ENCODE results near the gene NOTUM. TPM values are rescaled to one million over a fixed set of nuclear protein-coding genes. Genes with fewer than 3 reads are reported as not detected.
A peak's percentile ranks its signal among the peaks of the same experiment; 100 is the strongest.

NOTUM gene
- total RNA-seq, 4 donors from 2014 or later, result 1.7 to 1.8 (median 1.7) TPM; not detected in 1

GRCh38 chr17:81964081-81964849, 3.3 kb upstream of the NOTUM start:
- TF ChIP-seq CTCF (IDR thresholded peaks at IDR 0.05 in 4 of 5, conservative IDR thresholded peaks at IDR 0.05 in 1 of 5), result no peak
- TF ChIP-seq POLR2A (IDR thresholded peaks at IDR 0.05), result no peak
- ATAC-seq (no peak), DNase-seq (no peak)
- intact Hi-C loops (cut with DNase I; ENCODE audit: low total_unique reads) (no loop called here), in situ Hi-C loops (cut with MboI; ENCODE audit: low sequenced_read_pairs in 4 of 4) (loop anchor here in 1 of 4 donors (5.0 kb wide), 1 partner anchor 58 kb away; the partner anchor contains the start of genes CENPX and LRRC45)
- H3K9me3 ChIP-seq, result no peaks in the 10 kb centered on the region
- H3K36me3 ChIP-seq, result no peaks in the 10 kb centered on the region
- H3K4me3 ChIP-seq, result no peak overlapping the region
- H3K27me3 ChIP-seq, result peaks cover 7 to 13% (median 12%) of the 10 kb centered on the region in 3 donors
- no peak overlapping the region for H3K27ac ChIP-seq
- H3K4me1 ChIP-seq, result peaks cover 17 to 32% of the 10 kb centered on the region in 2 donors

GRCh38 chr17:81962499-81963441, 1.8 kb upstream of the NOTUM start:
- Histone ChIP-seq H3K4me3 (peak overlapping the region in 3 of 4 donors; percentile 4 to 46 (median 44)), H3K27me3 (peaks cover 7 to 24% (median 19%) of the 10 kb centered on the region in 3 donors), H3K4me1 (peaks cover 12 to 28% of the 10 kb centered on the region in 2 donors), H3K27ac (peak overlapping the region; percentile 61 to 90 (median 82)), H3K36me3 (no peaks in the 10 kb centered on the region), H3K9me3 (no peaks in the 10 kb centered on the region)
- in situ Hi-C loops (cut with MboI; ENCODE audit: low sequenced_read_pairs in 4 of 4) (loop anchor here in 1 of 4 donors (5.0 kb wide), 1 partner anchor 60 kb away; the partner anchor contains the start of genes CENPX and LRRC45), intact Hi-C loops (cut with DNase I; ENCODE audit: low total_unique reads) (loop anchor here (2.0 kb wide), 1 partner anchor 14 kb away; the partner anchor contains the start of gene ASPSCR1)
- ATAC-seq (peak; percentile 38 to 40), DNase-seq (peak in 1 of 2 donors; percentile 64)
- TF ChIP-seq CTCF (IDR thresholded peaks at IDR 0.05 in 4 of 5, conservative IDR thresholded peaks at IDR 0.05 in 1 of 5), result no peak
- peak in 1 of 2 donors; percentile 49 for TF ChIP-seq POLR2A (IDR thresholded peaks at IDR 0.05)

- peaks cover 12 to 23% of the 10 kb centered on the region in 2 donors for H3K4me1 ChIP-seq
- no peaks in the 10 kb centered on the region for H3K36me3 ChIP-seq
- DNase-seq, result no peak
- H3K27ac ChIP-seq, result peak overlapping the region; percentile 61 to 90 (median 82)
- no peaks in the 10 kb centered on the region for H3K9me3 ChIP-seq
- in situ Hi-C loops (cut with MboI; ENCODE audit: low sequenced_read_pairs in 4 of 4), result loop anchor here in 1 of 4 donors (5.0 kb wide), 1 partner anchor 60 kb away; the partner anchor contains the start of genes CENPX and LRRC45
- ATAC-seq, result peak in 1 of 2 donors; percentile 11
- intact Hi-C loops (cut with DNase I; ENCODE audit: low total_unique reads), result loop anchor here (2.0 kb wide), 1 partner anchor 15 kb away; the partner anchor contains the start of gene ASPSCR1
- H3K27me3 ChIP-seq, result peaks cover 7 to 21% (median 19%) of the 10 kb centered on the region in 3 donors
- peak overlapping the region; percentile 4 to 46 (median 28) for H3K4me3 ChIP-seq
- no peak for TF ChIP-seq CTCF (IDR thresholded peaks at IDR 0.05 in 4 of 5, conservative IDR thresholded peaks at IDR 0.05 in 1 of 5)
- peak; percentile 11 to 53 for TF ChIP-seq POLR2A (IDR thresholded peaks at IDR 0.05)
These were observed 823 bp upstream of the NOTUM start for GRCh38 chr17:81961521-81962498.

Measured in gastrocnemius medialis (tissue), 4 donors.